Activated CD4-positive, alpha-beta T cell treated with anti-CD3 and anti-CD28 coated beads for 36 hours (primary cell): ENCODE results near the gene PTTG2. TPM values are rescaled to one million over a fixed set of nuclear protein-coding genes. Genes with fewer than 3 reads are reported as not detected.
"Not testable (repeated sequence)": the region's sequence is repeated elsewhere in the genome, so short reads cannot be mapped to it uniquely, and the experiment has no call there.

ENCODE experiments used
- ATAC-seq: fragments of 200-7000 bp; cut with Tn5 transposase; one replicate; pipeline ENCODE4 v1.10.0; 2021; ENCODE audit warnings: mild to moderate bottlenecking, moderate library complexity
- CTCF ChIA-PET: fragments of 350-600 bp; sonication (Branson Sonifier 250); formaldehyde crosslinking; loops from one replicate; lab custom pipeline; 2021; ENCODE audit warnings: antibody characterized with exemption; lab: Charles Lee
- POLR2A ChIA-PET: fragments of 350-600 bp; sonication (Branson Sonifier 250); formaldehyde crosslinking; loops from one replicate; lab custom pipeline; 2021; ENCODE audit warnings: antibody characterized with exemption, inconsistent platforms; lab: Charles Lee
- DNase-seq: peaks from one replicate; pipeline ENCODE4 v3.0.0-alpha.2; 2020
- H3K27ac Mint-ChIP-seq: one replicate; pipeline ENCODE4 v1.8.0; 2021; ENCODE audit warnings: mixed read lengths
- H3K27me3 Mint-ChIP-seq: one replicate; pipeline ENCODE4 v1.8.0; 2021; ENCODE audit warnings: mixed read lengths
- H3K36me3 Mint-ChIP-seq: one replicate; pipeline ENCODE4 v1.8.0; 2021; ENCODE audit warnings: low read depth, mixed read lengths
- H3K4me1 Mint-ChIP-seq: one replicate; pipeline ENCODE4 v1.8.0; 2021; ENCODE audit warnings: mixed read lengths
- H3K4me3 Mint-ChIP-seq: one replicate; pipeline ENCODE4 v1.8.0; 2021; ENCODE audit warnings: mild to moderate bottlenecking, moderate library complexity, mixed read lengths
- H3K9me3 Mint-ChIP-seq: one replicate; pipeline ENCODE4 v1.8.0; 2021; ENCODE audit warnings: low read depth, mixed read lengths
- intact Hi-C, 2 experiments: fragments of 100-400 bp; cut with DNase I in 1 of 2; cut with micrococcal nuclease in 1 of 2; formaldehyde crosslinking; loops; one replicate each; pipeline versions ENCODE4 v1.14.2 to v1.15.1; 2022 to 2024; cut with DNase I, micrococcal nuclease
- total RNA-seq, 2 experiments: library from RNA; stranded (reverse); gene quantifications; one replicate each; pipeline ENCODE4 v1.2.3, GENCODE V29; 2021

Gene PTTG2
- total RNA-seq, 2 experiments from 2014 or later: not detected

- peaks cover 4% of the 10 kb centered on the region for H3K9me3 Mint-ChIP-seq
- DNase-seq: no peak
- peaks cover 2% of the 10 kb centered on the region for H3K36me3 Mint-ChIP-seq
- ATAC-seq: no peak
- no peak overlapping the region for H3K4me3 Mint-ChIP-seq
- H3K27ac Mint-ChIP-seq: no peak overlapping the region
- H3K27me3 Mint-ChIP-seq: no peaks in the 10 kb centered on the region
- ChIA-PET CTCF (interaction anchor here (0.8 kb wide), 1 partner anchor 814 kb away, joined by 5 read pairs; no protein-coding TSS in a partner anchor), POLR2A (no interaction called here)
- peaks cover 13% of the 10 kb centered on the region for H3K4me1 Mint-ChIP-seq
- intact Hi-C loops: no loop called here
These were observed 1.3 kb upstream of the PTTG2 start for GRCh38 chr4:37958932-37959331.

- Mint-ChIP-seq H3K4me1 (peaks cover 2% of the 10 kb centered on the region), H3K9me3 (no peaks in the 10 kb centered on the region), H3K27me3 (no peaks in the 10 kb centered on the region), H3K36me3 (peaks cover 2% of the 10 kb centered on the region), H3K4me3 (no peak overlapping the region), H3K27ac (no peak overlapping the region)
- no peak for DNase-seq
- ChIA-PET POLR2A (no interaction called here), CTCF (interaction anchor here (1.3 kb wide), 1 partner anchor 16 kb away, joined by 4 read pairs; no protein-coding TSS in a partner anchor)
- no peak for ATAC-seq
- intact Hi-C loops: no loop called here
These were observed 667 bp downstream of the PTTG2 start for GRCh38 chr4:37960679-37961450.

GRCh38 chr4:37964734-37965457 lies 4.7 kb downstream of the PTTG2 start:
- Mint-ChIP-seq H3K27ac (no peak overlapping the region), H3K4me1 (peaks cover 9% of the 10 kb centered on the region), H3K4me3 (no peak overlapping the region), H3K27me3 (no peaks in the 10 kb centered on the region), H3K36me3 (peaks cover 3% of the 10 kb centered on the region), H3K9me3 (no peaks in the 10 kb centered on the region)
- intact Hi-C loops: no loop called here
- DNase-seq (no peak), ATAC-seq (no peak)
- POLR2A ChIA-PET: no interaction called here
- CTCF ChIA-PET: interaction anchor here (1.3 kb wide), 1 partner anchor 11 kb away, joined by 3 read pairs; no protein-coding TSS in a partner anchor

- CTCF ChIA-PET: no interaction called here
- H3K9me3 Mint-ChIP-seq: peaks cover under 1% of the 10 kb centered on the region
- POLR2A ChIA-PET: no interaction called here
- DNase-seq (no peak), ATAC-seq (no peak)
- H3K4me3 Mint-ChIP-seq: no peak overlapping the region
- H3K27ac Mint-ChIP-seq: no peak overlapping the region
- H3K36me3 Mint-ChIP-seq: peaks cover 4% of the 10 kb centered on the region
- peaks cover 12% of the 10 kb centered on the region for H3K4me1 Mint-ChIP-seq
- intact Hi-C loops: no loop called here
- H3K27me3 Mint-ChIP-seq: no peaks in the 10 kb centered on the region
These were observed 5.8 kb downstream of the PTTG2 start for GRCh38 chr4:37966044-37966443.

- Mint-ChIP-seq H3K4me1 (peaks cover 14% of the 10 kb centered on the region), H3K27me3 (no peaks in the 10 kb centered on the region), H3K4me3 (no peak overlapping the region), H3K36me3 (peaks cover 4% of the 10 kb centered on the region), H3K9me3 (peaks cover 2% of the 10 kb centered on the region), H3K27ac (no peak overlapping the region)
- POLR2A ChIA-PET: no interaction called here
- CTCF ChIA-PET: interaction anchor here (0.8 to 1.6 kb wide), 4 partner anchors 9 to 68 kb away, joined by 4 to 5 read pairs (median 5); no protein-coding TSS in a partner anchor
- DNase-seq: no peak
- intact Hi-C loops: no loop called here
- ATAC-seq: no peak
These were observed 7.5 kb downstream of the PTTG2 start for GRCh38 chr4:37967736-37968135.

GRCh38 chr4:37968747-37969146 lies 8.5 kb downstream of the PTTG2 start:
- H3K27me3 Mint-ChIP-seq: no peaks in the 10 kb centered on the region
- intact Hi-C loops: no loop called here
- CTCF ChIA-PET: interaction anchor here (1.3 kb wide), 1 partner anchor 8 kb away, joined by 5 read pairs; no protein-coding TSS in a partner anchor
- DNase-seq (no peak), ATAC-seq (no peak)
- H3K4me1 Mint-ChIP-seq: peaks cover 22% of the 10 kb centered on the region
- no peak overlapping the region for H3K4me3 Mint-ChIP-seq
- H3K9me3 Mint-ChIP-seq: peaks cover 2% of the 10 kb centered on the region
- no peak overlapping the region for H3K27ac Mint-ChIP-seq
- H3K36me3 Mint-ChIP-seq: peaks cover 4% of the 10 kb centered on the region
- POLR2A ChIA-PET: no interaction called here

- ATAC-seq (peak; percentile 86), DNase-seq (peak; percentile 74)
- no peak overlapping the region for H3K4me3 Mint-ChIP-seq
- peaks cover 2% of the 10 kb centered on the region for H3K9me3 Mint-ChIP-seq
- ChIA-PET CTCF (interaction anchor here (0.8 to 1.7 kb wide), 8 partner anchors 8 to 277 kb away, joined by 3 to 8 read pairs (median 4); no protein-coding TSS in a partner anchor), POLR2A (no interaction called here)
- H3K27me3 Mint-ChIP-seq: no peaks in the 10 kb centered on the region
- peaks cover 4% of the 10 kb centered on the region for H3K36me3 Mint-ChIP-seq
- H3K4me1 Mint-ChIP-seq: peaks cover 20% of the 10 kb centered on the region
- intact Hi-C loops: loop anchor here in 1 of 2 experiments (10.0 kb wide), 1 partner anchor 694 kb away; the partner anchor contains the start of gene KLF3
- H3K27ac Mint-ChIP-seq: no peak overlapping the region
These were observed 10.5 kb downstream of the PTTG2 start for GRCh38 chr4:37970702-37971101.

- DNase-seq (no peak), ATAC-seq (no peak)
- peaks cover 2% of the 10 kb centered on the region for H3K9me3 Mint-ChIP-seq
- POLR2A ChIA-PET: no interaction called here
- no peaks in the 10 kb centered on the region for H3K27me3 Mint-ChIP-seq
- intact Hi-C loops: loop anchor here in 1 of 2 experiments (10.0 kb wide), 1 partner anchor 694 kb away; the partner anchor contains the start of gene KLF3
- CTCF ChIA-PET: interaction anchor here (0.9 to 1.7 kb wide), 6 partner anchors 9 to 167 kb away, joined by 3 to 8 read pairs (median 4); no protein-coding TSS in a partner anchor
- peaks cover 4% of the 10 kb centered on the region for H3K36me3 Mint-ChIP-seq
- peaks cover 17% of the 10 kb centered on the region for H3K4me1 Mint-ChIP-seq
- no peak overlapping the region for H3K27ac Mint-ChIP-seq
- H3K4me3 Mint-ChIP-seq: no peak overlapping the region
These were observed 11.0 kb downstream of the PTTG2 start for GRCh38 chr4:37971202-37971601.

- Mint-ChIP-seq H3K4me1 (peaks cover 20% of the 10 kb centered on the region), H3K9me3 (peaks cover 2% of the 10 kb centered on the region), H3K27ac (peak overlapping the region; percentile 5), H3K36me3 (peaks cover 4% of the 10 kb centered on the region), H3K27me3 (no peaks in the 10 kb centered on the region), H3K4me3 (no peak overlapping the region)
- DNase-seq: no peak
- intact Hi-C loops: loop anchor here in 1 of 2 experiments (10.0 kb wide), 1 partner anchor 691 kb away; the partner anchor contains the start of gene KLF3
- no peak for ATAC-seq
- CTCF ChIA-PET: no interaction called here
- POLR2A ChIA-PET: no interaction called here
These were observed 13.2 kb downstream of the PTTG2 start for GRCh38 chr4:37973441-37973840.

GRCh38 chr4:37975321-37975822 lies 15.2 kb downstream of the PTTG2 start:
- DNase-seq, H3K27ac Mint-ChIP-seq, H3K27me3 Mint-ChIP-seq, H3K36me3 Mint-ChIP-seq, H3K9me3 Mint-ChIP-seq, H3K4me3 Mint-ChIP-seq, POLR2A ChIA-PET, ATAC-seq: not testable (repeated sequence)
- H3K4me1 Mint-ChIP-seq: peaks cover 35% of the 10 kb centered on the region
- CTCF ChIA-PET: interaction anchor here (1.2 kb wide), 1 partner anchor 44 kb away, joined by 3 read pairs; no protein-coding TSS in a partner anchor
- intact Hi-C loops: loop anchor here in 1 of 2 experiments (5.0 to 10.0 kb wide), 2 partner anchors 157 to 689 kb away; partner anchors contain the start of gene KLF3

GRCh38 chr4:37976507-37976906 lies 16.3 kb downstream of the PTTG2 start:
- Mint-ChIP-seq H3K27ac (peak overlapping the region; percentile 40), H3K36me3 (no peaks in the 10 kb centered on the region), H3K4me1 (peaks cover 35% of the 10 kb centered on the region), H3K4me3 (peak overlapping the region; percentile 59), H3K27me3 (no peaks in the 10 kb centered on the region), H3K9me3 (no peaks in the 10 kb centered on the region)
- ATAC-seq (no peak), DNase-seq (no peak)
- intact Hi-C loops: loop anchor here (2.0 to 10.0 kb wide), 4 partner anchors 58 to 688 kb away; partner anchors contain the start of gene KLF3 (in 1 of the 2)
- ChIA-PET POLR2A (interaction anchor here (0.7 kb wide), 1 partner anchor 159 kb away, joined by 3 read pairs; no protein-coding TSS in a partner anchor), CTCF (interaction anchor here (0.6 to 1.3 kb wide), 5 partner anchors 8 to 373 kb away, joined by 3 to 6 read pairs (median 4); no protein-coding TSS in a partner anchor)
